HepG2 (cell line): Measurements from ENCODE around the gene SFXN5. TPM values are rescaled to one million over a fixed set of nuclear protein-coding genes. Genes with fewer than 3 reads are reported as not detected.
A peak's percentile ranks its signal among the peaks of the same experiment; 100 is the strongest.

Experiments used
- ADNP ChIP-seq: sonication (generic); formaldehyde crosslinking; IDR thresholded peaks from 2 replicates; pipeline ENCODE4 v1.4.0; 2020; ENCODE audit warnings: missing genetic modification reagents
- AHR ChIP-seq: IDR thresholded peaks from 2 replicates; pipeline ENCODE4 v1.6.1; 2018; ENCODE audit warnings: missing genetic modification reagents, missing compliant biosample characterization
- AKAP8 ChIP-seq: sonication (generic); formaldehyde crosslinking; IDR thresholded peaks from 2 replicates; pipeline ENCODE4 v1.5.1; 2020; ENCODE audit warnings: mild to moderate bottlenecking, missing genetic modification reagents
- BORCS8-MEF2B ChIP-seq: sonication (generic); formaldehyde crosslinking; IDR thresholded peaks from 2 replicates; pipeline ENCODE4 v1.8.0; 2022; ENCODE audit warnings: mild to moderate bottlenecking, missing genetic modification reagents
- FOXK2 ChIP-seq: fragments of 450-650 bp; IDR thresholded peaks from 2 replicates; pipeline ENCODE4 v1.6.1; 2016
- HIC2 ChIP-seq: sonication (generic); formaldehyde crosslinking; IDR thresholded peaks from 2 replicates; pipeline ENCODE4 v1.9.0; 2022; ENCODE audit warnings: low read depth, missing genetic modification reagents
- ISX ChIP-seq: sonication (generic); formaldehyde crosslinking; conservative IDR thresholded peaks from 2 replicates; pipeline ENCODE4 v1.5.0; 2020; ENCODE audit warnings: missing genetic modification reagents
- KAT8 ChIP-seq: IDR thresholded peaks from 2 replicates; pipeline ENCODE4 v1.6.1; 2016; ENCODE audit warnings: missing genetic modification reagents, missing compliant biosample characterization
- KLF15 ChIP-seq: sonication (generic); formaldehyde crosslinking; IDR thresholded peaks from 2 replicates; pipeline ENCODE4 v1.8.1; 2023; ENCODE audit warnings: borderline replicate concordance, mild to moderate bottlenecking, inconsistent platforms, missing genetic modification reagents, mixed read lengths
- MAFF ChIP-seq: IDR thresholded peaks from 2 replicates; pipeline ENCODE4 v1.6.1; 2011; ENCODE audit warnings: low read depth, low read length, improper control_type of control experiment
- MBNL3 ChIP-seq: fragments of 250-450 bp; sonication (Bioruptor Pico); conservative IDR thresholded peaks from 2 replicates; pipeline ENCODE4 v1.8.0; 2022; ENCODE audit warnings: mild to moderate bottlenecking, inconsistent platforms
- MEF2D ChIP-seq: sonication (generic); formaldehyde crosslinking; IDR thresholded peaks from 2 replicates; pipeline ENCODE4 v1.5.1; 2020; ENCODE audit warnings: mild to moderate bottlenecking, missing genetic modification reagents
- NCOA5 ChIP-seq: sonication (generic); formaldehyde crosslinking; IDR thresholded peaks from 2 replicates; pipeline ENCODE4 v1.4.0; 2020; ENCODE audit warnings: missing genetic modification reagents
- PATZ1 ChIP-seq: sonication (generic); formaldehyde crosslinking; IDR thresholded peaks from 2 replicates; pipeline ENCODE4 v1.4.0; 2020; ENCODE audit warnings: missing genetic modification reagents
- PTBP1 ChIP-seq: fragments of 200-400 bp; formaldehyde crosslinking; IDR thresholded peaks from 2 replicates; pipeline ENCODE4 v1.6.1; 2018; ENCODE audit warnings: low read length, low read depth; ENCODE audit not compliant: poor library complexity, severe bottlenecking
- SIX1 ChIP-seq: sonication (generic); formaldehyde crosslinking; IDR thresholded peaks from 2 replicates; pipeline ENCODE4 v1.4.0; 2020; ENCODE audit warnings: missing genetic modification reagents, borderline replicate concordance
- SP1 ChIP-seq, 2 experiments: fragments of 450-650 bp in 1 of 2; sonication (generic) in 1 of 2; formaldehyde crosslinking in 1 of 2; IDR thresholded peaks; 2 replicates each; pipeline versions ENCODE4 v1.4.0 to v1.6.1; 2016 to 2020; ENCODE audit warnings: missing genetic modification reagents in 1 of 2
- SP2 ChIP-seq: sonication (generic); formaldehyde crosslinking; IDR thresholded peaks from 2 replicates; pipeline ENCODE4 v1.5.1; 2020; ENCODE audit warnings: mild to moderate bottlenecking, missing genetic modification reagents
- THYN1 ChIP-seq: sonication (generic); formaldehyde crosslinking; IDR thresholded peaks from 2 replicates; pipeline ENCODE4 v1.8.1; 2023; ENCODE audit warnings: low read depth, mild to moderate bottlenecking, moderate library complexity, missing genetic modification reagents, borderline replicate concordance
- TP53 ChIP-seq: sonication (generic); formaldehyde crosslinking; conservative IDR thresholded peaks from 2 replicates; pipeline ENCODE4 v1.4.0; 2020; ENCODE audit warnings: missing genetic modification reagents
- XBP1 ChIP-seq: sonication (generic); formaldehyde crosslinking; IDR thresholded peaks from 2 replicates; pipeline ENCODE4 v1.5.0; 2020; ENCODE audit warnings: missing genetic modification reagents
- ZBTB21 ChIP-seq: sonication (generic); formaldehyde crosslinking; IDR thresholded peaks from 2 replicates; pipeline ENCODE4 v1.4.0; 2020; ENCODE audit warnings: missing genetic modification reagents
- ZFAT ChIP-seq: sonication (generic); formaldehyde crosslinking; conservative IDR thresholded peaks from 2 replicates; pipeline ENCODE4 v1.8.1; 2023; ENCODE audit warnings: missing genetic modification reagents, inconsistent platforms
- ZSCAN9 ChIP-seq: IDR thresholded peaks from 2 replicates; pipeline ENCODE4 v1.6.1; 2016; ENCODE audit warnings: borderline replicate concordance
- polyA plus RNA-seq, 8 experiments: library from polyadenylated mRNA; depleted of rRNA in 3 of 8; stranded (reverse) in 7 of 8; unstranded in 1 of 8; fragments of >200 nt; fragmentation: Illumina TruSeq in 4 of 8; extraction: Trizol in 4 of 8; gene quantifications; 2 replicates each; pipeline versions ENCODE4 v1.2.1 to v1.2.3, GENCODE V29; 2011 to 2016; ENCODE audit warnings: low read depth in 4 of 8, missing spikeins in 1 of 8, mixed read lengths in 1 of 8; ENCODE audit not compliant: insufficient read depth in 1 of 8
- total RNA-seq, 5 experiments: library from RNA; depleted of rRNA; stranded (reverse); fragments of >200 nt; fragmentation: Illumina TruSeq; extraction: Trizol; gene quantifications; 2 replicates each; pipeline ENCODE4 v1.2.3, GENCODE V29; 2016; ENCODE audit warnings: low read depth in 1 of 5
- TF ChIP-seq, protein P1 (sequence below): fragments of 450-650 bp; IDR thresholded peaks from 2 replicates; pipeline ENCODE4 v1.6.1; 2017
- TF ChIP-seq, protein P2 (sequence below): sonication (generic); formaldehyde crosslinking; IDR thresholded peaks from 2 replicates; pipeline ENCODE4 v1.5.0; 2020; ENCODE audit warnings: missing genetic modification reagents
- TF ChIP-seq, protein P3 (sequence below): sonication (generic); formaldehyde crosslinking; IDR thresholded peaks from 2 replicates; pipeline ENCODE4 v1.4.0; 2020; ENCODE audit warnings: missing genetic modification reagents

The SFXN5 gene
- total and polyA plus RNA-seq, 2 of the 13 experiments (the other 11 are each of a cell fraction or from before 2014, with no cell fraction given), result 34.9 to 37.4 TPM

DNA sequence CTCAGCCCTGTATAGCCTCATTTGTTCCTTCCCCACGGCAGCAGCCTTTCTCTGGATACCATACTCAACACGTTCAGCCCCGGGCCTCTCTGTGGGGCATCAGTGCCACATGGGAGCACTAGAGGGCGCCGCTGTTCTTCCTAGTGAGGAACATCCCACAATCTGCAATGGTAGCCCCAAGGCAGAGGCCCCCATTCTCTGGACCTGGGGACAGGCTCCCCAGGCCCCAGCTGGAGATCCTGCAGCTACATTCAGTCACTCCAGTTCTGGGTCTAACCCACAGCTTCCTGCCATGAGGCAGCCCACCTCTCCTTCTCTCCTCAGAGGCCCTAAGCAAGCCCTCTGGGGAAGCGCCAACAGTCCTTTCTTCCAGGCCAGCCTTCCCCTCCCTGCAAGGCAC lies 14.2 kb upstream of the SFXN5 start (continued):
- TF ChIP-seq KLF15 (CRISPR knock-in tag), result no peak
- TF ChIP-seq SIX1 (CRISPR knock-in tag), result no peak
- no peak for TF ChIP-seq NCOA5
- TF ChIP-seq THYN1 (CRISPR knock-in tag), result no peak
- peak; percentile 44; the same call in 1 of the 2 replicates for TF ChIP-seq MEF2D (CRISPR knock-in tag)
- TF ChIP-seq FOXK2, result no peak
- no peak for TF ChIP-seq SP1 (IDR thresholded peaks at IDR 0.05)
- no peak for TF ChIP-seq SP1 (CRISPR knock-in tag; IDR thresholded peaks at IDR 0.05)
- no peak for TF ChIP-seq TP53
- TF ChIP-seq, protein P1, sequence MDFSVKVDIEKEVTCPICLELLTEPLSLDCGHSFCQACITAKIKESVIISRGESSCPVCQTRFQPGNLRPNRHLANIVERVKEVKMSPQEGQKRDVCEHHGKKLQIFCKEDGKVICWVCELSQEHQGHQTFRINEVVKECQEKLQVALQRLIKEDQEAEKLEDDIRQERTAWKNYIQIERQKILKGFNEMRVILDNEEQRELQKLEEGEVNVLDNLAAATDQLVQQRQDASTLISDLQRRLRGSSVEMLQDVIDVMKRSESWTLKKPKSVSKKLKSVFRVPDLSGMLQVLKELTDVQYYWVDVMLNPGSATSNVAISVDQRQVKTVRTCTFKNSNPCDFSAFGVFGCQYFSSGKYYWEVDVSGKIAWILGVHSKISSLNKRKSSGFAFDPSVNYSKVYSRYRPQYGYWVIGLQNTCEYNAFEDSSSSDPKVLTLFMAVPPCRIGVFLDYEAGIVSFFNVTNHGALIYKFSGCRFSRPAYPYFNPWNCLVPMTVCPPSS, result no peak
- TF ChIP-seq ADNP (CRISPR knock-in tag), result no peak
- no peak for TF ChIP-seq SP2 (CRISPR knock-in tag)
- no peak for TF ChIP-seq XBP1 (CRISPR knock-in tag)
- TF ChIP-seq, protein P2, sequence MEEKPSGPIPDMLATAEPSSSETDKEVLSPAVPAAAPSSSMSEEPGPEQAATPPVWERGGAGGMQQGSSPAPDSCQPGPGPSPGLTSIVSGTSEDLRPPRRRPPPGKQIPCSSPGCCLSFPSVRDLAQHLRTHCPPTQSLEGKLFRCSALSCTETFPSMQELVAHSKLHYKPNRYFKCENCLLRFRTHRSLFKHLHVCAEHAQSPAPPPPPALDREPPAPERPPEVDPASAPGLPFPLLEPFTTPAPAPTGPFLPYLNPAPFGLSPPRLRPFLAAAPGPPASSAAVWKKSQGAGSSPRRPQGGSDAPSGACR (CRISPR knock-in tag), result no peak
- no peak for TF ChIP-seq PTBP1
- 0 out of 2 replicates have a peak, but pooled peaks have one; percentile 37 for TF ChIP-seq BORCS8-MEF2B
- TF ChIP-seq HIC2, result no peak
- TF ChIP-seq KAT8 (CRISPR knock-in tag), result no peak
- TF ChIP-seq MBNL3, result no peak
- TF ChIP-seq ZFAT (CRISPR knock-in tag), result no peak
- TF ChIP-seq PATZ1, result peak; percentile 59
- TF ChIP-seq AHR (CRISPR knock-in tag), result no peak
- TF ChIP-seq ZBTB21 (CRISPR knock-in tag), result no peak
- no peak for TF ChIP-seq ISX (CRISPR knock-in tag)
- TF ChIP-seq MAFF, result no peak
- TF ChIP-seq AKAP8 (CRISPR knock-in tag), result no peak
- TF ChIP-seq ZSCAN9, result no peak
- TF ChIP-seq, protein P3, sequence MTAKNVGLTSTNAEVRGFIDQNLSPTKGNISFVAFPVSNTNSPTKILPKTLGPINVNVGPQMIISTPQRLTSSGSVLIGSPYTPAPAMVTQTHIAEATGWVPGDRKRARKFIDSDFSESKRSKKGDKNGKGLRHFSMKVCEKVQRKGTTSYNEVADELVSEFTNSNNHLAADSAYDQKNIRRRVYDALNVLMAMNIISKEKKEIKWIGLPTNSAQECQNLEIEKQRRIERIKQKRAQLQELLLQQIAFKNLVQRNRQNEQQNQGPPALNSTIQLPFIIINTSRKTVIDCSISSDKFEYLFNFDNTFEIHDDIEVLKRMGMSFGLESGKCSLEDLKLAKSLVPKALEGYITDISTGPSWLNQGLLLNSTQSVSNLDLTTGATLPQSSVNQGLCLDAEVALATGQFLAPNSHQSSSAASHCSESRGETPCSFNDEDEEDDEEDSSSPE (CRISPR knock-in tag), result no peak
